K562 (cell line): ENCODE results near the gene POLR3A. TPM values are rescaled to one million over a fixed set of nuclear protein-coding genes. Genes with fewer than 3 reads are reported as not detected.

ENCODE experiments used
- ATAC-seq: fragments of 200-7000 bp; cut with Tn5 transposase; 3 replicates; pipeline ENCODE4 v1.9.1; 2020; ENCODE audit warnings: moderate library complexity
- BruUV-seq: library from RNA; stranded (reverse); fragments of 400-500 nt; replicated peaks from 2 replicates; lab custom pipeline; 2021; lab: Mats Ljungman, UMichigan
- CTCF ChIA-PET: fragments of 300-600 bp; formaldehyde crosslinking; extraction: SDS; loops from one replicate; lab custom pipeline; 2021; ENCODE audit warnings: low intra/inter-chr PET ratio; lab: Yijun Ruan, JAX
- POLR2A ChIA-PET: fragments of 300-600, 350-650 bp; sonication (Branson Sonifier 250); formaldehyde crosslinking; extraction: SDS; loops from one replicate; lab custom pipeline; 2021; ENCODE audit warnings: antibody characterized with exemption, inconsistent platforms; lab: Yijun Ruan, JAX
- DNase-seq, 4 experiments: peaks; one replicate each; pipeline versions ENCODE4 v3.0.0 to v3.0.0-alpha.2; 2011 to 2018; ENCODE audit warnings: low spot score in 3 of 4, mixed read lengths in 3 of 4; ENCODE audit errors: extremely low read depth in 1 of 4
- FAIRE-seq: peaks from 2 replicates; lab custom pipeline; 2011; peaks lifted over from hg19 to GRCh38; lab: Jason Lieb, UNC
- H2AFZ ChIP-seq: 2 replicates; pipeline ENCODE4 v1.6.0; 2011; ENCODE audit warnings: low read depth, low read length, control low read depth, inconsistent platforms
- H3K27ac ChIP-seq: fragments of 200-600 bp; 3 replicates; pipeline ENCODE4 v1.8.0; 2011; ENCODE audit warnings: low read depth, mild to moderate bottlenecking, control low read depth, inconsistent platforms, low read length, moderate library complexity, mixed read lengths; ENCODE audit errors: extremely low read depth
- H3K27me3 ChIP-seq, 2 experiments: fragments of 300-600 bp in 1 of 2; 2 replicates in 1 of 2; 3 replicates in 1 of 2; pipeline versions ENCODE4 v1.6.0 to v1.8.0; 2011; ENCODE audit warnings: inconsistent platforms in 2 of 2, low read length in 2 of 2, mild to moderate bottlenecking in 1 of 2, mixed read lengths in 1 of 2, moderate library complexity in 1 of 2; ENCODE audit not compliant: control insufficient read depth in 2 of 2, insufficient read depth in 2 of 2
- H3K36me3 ChIP-seq: fragments of 300-600 bp; 3 replicates; pipeline ENCODE4 v1.8.0; 2011; ENCODE audit warnings: mild to moderate bottlenecking, low read length, inconsistent platforms; ENCODE audit not compliant: control insufficient read depth, insufficient read depth
- H3K4me1 ChIP-seq, 2 experiments: fragments of 200-600 bp in 1 of 2; replicated peaks in 1 of 2; 2 replicates in 1 of 2; 3 replicates in 1 of 2; pipeline versions ENCODE4 v1.5.1 to v1.8.0; 2011; ENCODE audit warnings: inconsistent platforms in 2 of 2, low read length in 2 of 2, mild to moderate bottlenecking in 1 of 2, mixed read lengths in 1 of 2, moderate library complexity in 1 of 2; ENCODE audit not compliant: control insufficient read depth in 2 of 2, insufficient read depth in 2 of 2
- H3K4me2 ChIP-seq: 2 replicates; pipeline ENCODE4 v1.6.1; 2011; ENCODE audit warnings: low read length, control low read depth, inconsistent platforms, mixed read lengths; ENCODE audit not compliant: insufficient read depth
- H3K4me3 ChIP-seq: fragments of 200-600 bp; sonication (generic), shearing (Covaris generic); 2 replicates; pipeline ENCODE4 v1.5.1; 2016; ENCODE audit warnings: control low read depth, inconsistent platforms
- H3K79me2 ChIP-seq: fragments of 200-600 bp; 3 replicates; pipeline ENCODE4 v1.8.0; 2011; ENCODE audit warnings: low read length, inconsistent platforms; ENCODE audit not compliant: control insufficient read depth, insufficient read depth
- H3K9ac ChIP-seq, 2 experiments: 2 replicates each; pipeline versions ENCODE4 v1.6.0 to v1.6.1; 2011; ENCODE audit warnings: low read depth in 2 of 2, low read length in 2 of 2, control low read depth in 1 of 2, inconsistent platforms in 1 of 2, mild to moderate bottlenecking in 1 of 2, mixed read lengths in 1 of 2; ENCODE audit not compliant: insufficient read depth in 1 of 2
- H3K9me1 ChIP-seq: one replicate; pipeline ENCODE4 v1.6.0; 2011; ENCODE audit warnings: inconsistent platforms, mild to moderate bottlenecking, low read length, moderate library complexity; ENCODE audit not compliant: control insufficient read depth, insufficient read depth
- H3K9me3 ChIP-seq: replicated peaks from 2 replicates; pipeline ENCODE4 v1.5.1; 2011; ENCODE audit warnings: low read depth, low read length, inconsistent platforms; ENCODE audit not compliant: control insufficient read depth, insufficient read depth
- H4K20me1 ChIP-seq: replicated peaks from 2 replicates; pipeline ENCODE4 v1.6.1; 2011; ENCODE audit warnings: low read length, inconsistent platforms, mixed read lengths; ENCODE audit not compliant: control insufficient read depth, insufficient read depth
- FOSL1 ChIP-seq: fragments of 200-800 bp; sonication (Bioruptor generic); conservative IDR thresholded peaks from 2 replicates; pipeline ENCODE4 v1.6.1; 2016; ENCODE audit warnings: missing genetic modification characterization, missing compliant biosample characterization
- FOXA1 ChIP-seq: fragments of 450-650 bp; IDR thresholded peaks from 2 replicates; pipeline ENCODE4 v1.6.1; 2016; ENCODE audit warnings: mild to moderate bottlenecking, borderline replicate concordance
- FUS ChIP-seq: fragments of 200-400 bp; formaldehyde crosslinking; optimal IDR thresholded peaks from 2 replicates; pipeline ENCODE3; 2017; ENCODE audit warnings: low read depth, low read length
- HMG20A ChIP-seq: fragments of 450-650 bp; formaldehyde crosslinking; conservative IDR thresholded peaks from 2 replicates; pipeline ENCODE4 v1.4.0; 2020; ENCODE audit warnings: mild to moderate bottlenecking, mixed read lengths
- LARP7 ChIP-seq: fragments of 450-650 bp; IDR thresholded peaks from 2 replicates; pipeline ENCODE4 v1.6.1; 2016
- NEUROD1 ChIP-seq: fragments of 150-350 bp; IDR thresholded peaks from 2 replicates; pipeline ENCODE4 v1.6.1; 2014; ENCODE audit warnings: borderline replicate concordance, low read length, low read depth; ENCODE audit not compliant: partially characterized antibody
- POLR2B ChIP-seq: fragments of 450-650 bp; IDR thresholded peaks from 2 replicates; pipeline ENCODE4 v1.6.1; 2018; ENCODE audit warnings: low read depth; ENCODE audit not compliant: partially characterized antibody
- RFX1 ChIP-seq: fragments of 450-650 bp; IDR thresholded peaks from 2 replicates; pipeline ENCODE4 v1.6.1; 2016; ENCODE audit warnings: mild to moderate bottlenecking, moderate library complexity
- SAFB ChIP-seq: fragments of 200-400 bp; formaldehyde crosslinking; IDR thresholded peaks from 2 replicates; pipeline ENCODE4 v1.6.1; 2017; ENCODE audit warnings: low read depth, low read length, borderline replicate concordance
- SMAD2 ChIP-seq: fragments of 150-350 bp; IDR thresholded peaks from 2 replicates; pipeline ENCODE4 v1.6.1; 2014; ENCODE audit warnings: low read depth, mild to moderate bottlenecking, low read length
- TEAD4 ChIP-seq, 2 experiments: sonication (generic) in 1 of 2; formaldehyde crosslinking in 1 of 2; IDR thresholded peaks; 2 replicates each; pipeline versions ENCODE4 v1.6.1 to v1.8.0; 2012 to 2022; ENCODE audit warnings: borderline replicate concordance in 1 of 2, inconsistent platforms in 1 of 2, low read length in 1 of 2, mild to moderate bottlenecking in 1 of 2, missing genetic modification reagents in 1 of 2
- ZBTB1 ChIP-seq: sonication (generic); formaldehyde crosslinking; IDR thresholded peaks from 2 replicates; pipeline ENCODE4 v1.8.1; 2023; ENCODE audit warnings: missing genetic modification reagents, low read depth, mild to moderate bottlenecking, borderline replicate concordance
- ZC3H11A ChIP-seq: IDR thresholded peaks from 2 replicates; pipeline ENCODE4 v1.6.1; 2012; ENCODE audit warnings: low read depth, low read length, improper control_type of control experiment
- ZFX ChIP-seq: sonication (generic); formaldehyde crosslinking; IDR thresholded peaks from 2 replicates; pipeline ENCODE4 v1.8.0; 2022; ENCODE audit warnings: mild to moderate bottlenecking, missing genetic modification reagents, moderate library complexity
- ZNF436 ChIP-seq: fragments of 250-450, 450-650 bp; sonication (Bioruptor Pico); formaldehyde crosslinking; IDR thresholded peaks from 2 replicates; pipeline ENCODE4 v1.7.0; 2020; ENCODE audit warnings: mild to moderate bottlenecking
- ZNF77 ChIP-seq: fragments of 250-450 bp; sonication (Bioruptor Pico); IDR thresholded peaks from 2 replicates; pipeline ENCODE4 v1.5.0; 2020
- ZNF79 ChIP-seq: fragments of 250-450 bp; sonication (Bioruptor Pico); IDR thresholded peaks from 2 replicates; pipeline ENCODE4 v1.4.0; 2020; ENCODE audit warnings: low read depth, mild to moderate bottlenecking, moderate library complexity
- WGBS: fragments of 100-300 bp; shearing (Covaris generic); methylation state at CpG from one replicate; pipeline ENCODE4 v1.1.6; 2016; ENCODE audit warnings: low coverage, mixed read lengths; ENCODE audit not compliant: insufficient coverage; ENCODE audit errors: missing lambda C conversion rate; 5-methylcytosine and 5-hydroxymethylcytosine counted together
- in situ Hi-C: fragments of 300-500 bp; cut with MboI; formaldehyde crosslinking; loops from 4 replicates; pipeline ENCODE4 v1.15.0; 2018; ENCODE audit warnings: inconsistent platforms, mixed read lengths
- intact Hi-C: fragments of 100-400 bp; cut with micrococcal nuclease; formaldehyde crosslinking; loops from 2 replicates; pipeline ENCODE4 v1.14.2; 2022
- polyA plus RNA-seq, 8 experiments: library from polyadenylated mRNA; depleted of rRNA in 4 of 8; stranded (reverse) in 5 of 8; unstranded in 3 of 8; fragments of >200 nt; fragmentation: Nextera tagmentation in 2 of 8; fragmentation: Illumina TruSeq in 1 of 8; extraction: Ambion mirVana in 2 of 8; extraction: Trizol in 1 of 8; gene quantifications; 2 replicates each; pipeline versions ENCODE4 v1.2.1 to v1.2.3, GENCODE V29; 2011 to 2014; ENCODE audit warnings: inconsistent platforms in 1 of 8, missing spikeins in 1 of 8
- total RNA-seq, 7 experiments: library from RNA; depleted of rRNA in 6 of 7; stranded (reverse); fragments of >200 nt in 6 of 7; fragmentation: Illumina TruSeq in 2 of 7; extraction: Trizol in 2 of 7; gene quantifications; 2 replicates each; pipeline versions ENCODE4 v1.2.1 to v1.2.3, GENCODE V29; 2011 to 2021; ENCODE audit warnings: low replicate concordance in 1 of 7
- TF ChIP-seq, protein P1 (sequence below), 2 experiments: fragments of 150-350 bp in 1 of 2; IDR thresholded peaks; 2 replicates each; pipeline ENCODE4 v1.6.1; 2012 to 2016; ENCODE audit warnings: low read depth in 2 of 2, low read length in 2 of 2, mild to moderate bottlenecking in 1 of 2, moderate library complexity in 1 of 2
- TF ChIP-seq, protein P2 (sequence below): fragments of 250-450 bp; sonication (Bioruptor Pico); IDR thresholded peaks from 2 replicates; pipeline ENCODE4 v1.5.0; 2021; ENCODE audit warnings: mild to moderate bottlenecking, borderline replicate concordance

Gene POLR3A
- total and polyA plus RNA-seq, 9 of the 15 experiments (the other 6 are each of a cell fraction or from before 2014, with no cell fraction given): 14.9 to 37.0 (median 26.7) TPM

DNA sequence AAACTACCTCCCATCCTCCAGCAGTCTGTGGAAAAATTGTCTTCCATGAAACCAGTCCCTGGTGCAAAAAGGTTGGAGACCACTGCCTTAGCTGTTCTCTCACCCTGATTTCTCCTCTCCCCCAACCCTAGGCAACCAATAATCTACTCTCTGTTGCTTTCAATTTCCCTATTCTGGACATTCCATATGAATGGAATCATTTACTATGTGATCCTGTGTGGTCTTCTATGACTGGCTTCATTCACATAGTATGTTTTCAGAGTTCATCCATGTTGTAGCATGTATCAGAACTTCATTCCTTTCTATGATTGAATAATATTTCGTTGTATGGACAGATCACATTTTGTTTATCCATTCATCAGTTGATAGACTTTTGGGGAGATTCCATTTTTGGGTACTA, 64.5 kb downstream of the POLR3A start:
- Histone ChIP-seq H3K9ac (no peak overlapping the region), H4K20me1 (no peaks in the 10 kb centered on the region), H3K79me2 (no peaks in the 10 kb centered on the region), H3K4me2 (no peak overlapping the region), H3K27ac (no peak overlapping the region), H3K4me1 (peaks cover 7% of the 10 kb centered on the region in 2 experiments; a peak in 4 of 5 replicates), H3K9me3 (peaks cover 6% of the 10 kb centered on the region), H3K36me3 (no peaks in the 10 kb centered on the region), H3K9me1 (no peaks in the 10 kb centered on the region), H3K27me3 (no peaks in the 10 kb centered on the region), H3K4me3 (no peak overlapping the region), H2AFZ (no peak overlapping the region)
- ChIA-PET POLR2A (interaction anchor here (0.9 to 1.5 kb wide), 2 partner anchors 10 to 24 kb away, joined by 4 read pairs; no protein-coding TSS in a partner anchor), CTCF (no interaction called here)
- in situ Hi-C loops (no loop called here), intact Hi-C loops (no loop called here)
- no TSS peak for BruUV-seq
- DNase-seq: no peak
- no peak for ATAC-seq
- TF ChIP-seq RFX1 (no peak), ZC3H11A (no peak), FOSL1 (no peak), FOXA1 (no peak), SAFB (no peak), ZBTB1 (CRISPR knock-in tag) (no peak), HMG20A (CRISPR knock-in tag) (no peak), LARP7 (no peak), POLR2B (no peak), SMAD2 (no peak), FUS (no peak), ZFX (CRISPR knock-in tag) (no peak), ZNF436 (CRISPR knock-in tag) (no peak), ZNF77 (CRISPR knock-in tag) (no peak), NEUROD1 (no peak), TEAD4 (IDR thresholded peaks at IDR 0.05; ENCODE audit: low read length) (no peak), TEAD4 (CRISPR knock-in tag; IDR thresholded peaks at IDR 0.05; ENCODE audit: borderline replicate concordance) (no peak), ZNF79 (CRISPR knock-in tag) (no peak)
- TF ChIP-seq, protein P1, sequence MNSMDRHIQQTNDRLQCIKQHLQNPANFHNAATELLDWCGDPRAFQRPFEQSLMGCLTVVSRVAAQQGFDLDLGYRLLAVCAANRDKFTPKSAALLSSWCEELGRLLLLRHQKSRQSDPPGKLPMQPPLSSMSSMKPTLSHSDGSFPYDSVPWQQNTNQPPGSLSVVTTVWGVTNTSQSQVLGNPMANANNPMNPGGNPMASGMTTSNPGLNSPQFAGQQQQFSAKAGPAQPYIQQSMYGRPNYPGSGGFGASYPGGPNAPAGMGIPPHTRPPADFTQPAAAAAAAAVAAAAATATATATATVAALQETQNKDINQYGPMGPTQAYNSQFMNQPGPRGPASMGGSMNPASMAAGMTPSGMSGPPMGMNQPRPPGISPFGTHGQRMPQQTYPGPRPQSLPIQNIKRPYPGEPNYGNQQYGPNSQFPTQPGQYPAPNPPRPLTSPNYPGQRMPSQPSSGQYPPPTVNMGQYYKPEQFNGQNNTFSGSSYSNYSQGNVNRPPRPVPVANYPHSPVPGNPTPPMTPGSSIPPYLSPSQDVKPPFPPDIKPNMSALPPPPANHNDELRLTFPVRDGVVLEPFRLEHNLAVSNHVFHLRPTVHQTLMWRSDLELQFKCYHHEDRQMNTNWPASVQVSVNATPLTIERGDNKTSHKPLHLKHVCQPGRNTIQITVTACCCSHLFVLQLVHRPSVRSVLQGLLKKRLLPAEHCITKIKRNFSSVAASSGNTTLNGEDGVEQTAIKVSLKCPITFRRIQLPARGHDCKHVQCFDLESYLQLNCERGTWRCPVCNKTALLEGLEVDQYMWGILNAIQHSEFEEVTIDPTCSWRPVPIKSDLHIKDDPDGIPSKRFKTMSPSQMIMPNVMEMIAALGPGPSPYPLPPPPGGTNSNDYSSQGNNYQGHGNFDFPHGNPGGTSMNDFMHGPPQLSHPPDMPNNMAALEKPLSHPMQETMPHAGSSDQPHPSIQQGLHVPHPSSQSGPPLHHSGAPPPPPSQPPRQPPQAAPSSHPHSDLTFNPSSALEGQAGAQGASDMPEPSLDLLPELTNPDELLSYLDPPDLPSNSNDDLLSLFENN (IDR thresholded peaks at IDR 0.05; ENCODE audit: low read depth in 2 of 2, low read length in 2 of 2): no peak
- TF ChIP-seq, protein P2, sequence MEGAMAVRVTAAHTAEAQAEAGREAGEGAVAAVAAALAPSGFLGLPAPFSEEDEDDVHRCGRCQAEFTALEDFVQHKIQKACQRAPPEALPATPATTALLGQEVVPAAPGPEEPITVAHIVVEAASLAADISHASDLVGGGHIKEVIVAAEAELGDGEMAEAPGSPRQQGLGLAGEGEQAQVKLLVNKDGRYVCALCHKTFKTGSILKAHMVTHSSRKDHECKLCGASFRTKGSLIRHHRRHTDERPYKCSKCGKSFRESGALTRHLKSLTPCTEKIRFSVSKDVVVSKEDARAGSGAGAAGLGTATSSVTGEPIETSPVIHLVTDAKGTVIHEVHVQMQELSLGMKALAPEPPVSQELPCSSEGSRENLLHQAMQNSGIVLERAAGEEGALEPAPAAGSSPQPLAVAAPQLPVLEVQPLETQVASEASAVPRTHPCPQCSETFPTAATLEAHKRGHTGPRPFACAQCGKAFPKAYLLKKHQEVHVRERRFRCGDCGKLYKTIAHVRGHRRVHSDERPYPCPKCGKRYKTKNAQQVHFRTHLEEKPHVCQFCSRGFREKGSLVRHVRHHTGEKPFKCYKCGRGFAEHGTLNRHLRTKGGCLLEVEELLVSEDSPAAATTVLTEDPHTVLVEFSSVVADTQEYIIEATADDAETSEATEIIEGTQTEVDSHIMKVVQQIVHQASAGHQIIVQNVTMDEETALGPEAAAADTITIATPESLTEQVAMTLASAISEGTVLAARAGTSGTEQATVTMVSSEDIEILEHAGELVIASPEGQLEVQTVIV: no peak
- no peak for FAIRE-seq
- WGBS: 23% methylated on average over 1 of the region's 1 CpG
